WTC11 (cell line): ENCODE measurements around the gene TLNRD1. TPM values are rescaled to one million over a fixed set of nuclear protein-coding genes. Genes with fewer than 3 reads are reported as not detected.
"Not testable (repeated sequence)": the region's sequence is repeated elsewhere in the genome, so short reads cannot be mapped to it uniquely, and the experiment has no call there.

Experiments used
- ATAC-seq: fragments of 200-7000 bp; cut with Tn5 transposase; 2 replicates; pipeline ENCODE4 v1.10.0; 2021; ENCODE audit warnings: mild to moderate bottlenecking, moderate library complexity
- CTCF ChIA-PET: fragments of 300-600 bp; sonication (Branson Sonifier 250); formaldehyde crosslinking; loops from one replicate; lab custom pipeline; 2021; ENCODE audit warnings: antibody characterized with exemption; lab: Charles Lee
- POLR2A ChIA-PET: fragments of 350-600 bp; sonication (Branson Sonifier 250); formaldehyde crosslinking; loops from one replicate; lab custom pipeline; 2021; ENCODE audit warnings: antibody characterized with exemption; lab: Charles Lee
- DNase-seq: peaks from one replicate; pipeline ENCODE4 v3.0.0; 2021; ENCODE audit warnings: low spot score
- H3K27ac Mint-ChIP-seq: 2 replicates; pipeline ENCODE4 v1.8.0; 2021; ENCODE audit warnings: mixed read lengths
- H3K27me3 Mint-ChIP-seq: 2 replicates; pipeline ENCODE4 v1.8.0; 2021; ENCODE audit warnings: low read depth, mild to moderate bottlenecking, moderate library complexity, mixed read lengths
- H3K36me3 Mint-ChIP-seq: 2 replicates; pipeline ENCODE4 v1.8.0; 2021; ENCODE audit warnings: mixed read lengths
- H3K4me1 Mint-ChIP-seq: 2 replicates; pipeline ENCODE4 v1.8.0; 2022; ENCODE audit warnings: mixed read lengths
- H3K4me3 Mint-ChIP-seq: 2 replicates; pipeline ENCODE4 v1.8.0; 2021; ENCODE audit warnings: mild to moderate bottlenecking, moderate library complexity, mixed read lengths
- H3K9me3 Mint-ChIP-seq: 2 replicates; pipeline ENCODE4 v1.8.0; 2021; ENCODE audit warnings: mixed read lengths
- EMX1 ChIP-seq: fragments of 250-450 bp; sonication (Bioruptor Pico); IDR thresholded peaks from 2 replicates; pipeline ENCODE4 v1.8.0; 2021; ENCODE audit warnings: mild to moderate bottlenecking
- HMGA2 ChIP-seq: fragments of 250-450 bp; sonication (Bioruptor Pico); IDR thresholded peaks from 2 replicates; pipeline ENCODE4 v1.4.0; 2021; ENCODE audit warnings: mild to moderate bottlenecking, moderate library complexity
- IRF1 ChIP-seq: sonication (generic); formaldehyde crosslinking; IDR thresholded peaks from 2 replicates; pipeline ENCODE4 v1.8.0; 2023; ENCODE audit warnings: missing genetic modification reagents
- MXD4 ChIP-seq: fragments of 250-450 bp; sonication (Bioruptor Pico); IDR thresholded peaks from 2 replicates; pipeline ENCODE4 v1.8.0; 2021; ENCODE audit warnings: mild to moderate bottlenecking, moderate library complexity, borderline replicate concordance
- NR1H2 ChIP-seq: sonication (generic); formaldehyde crosslinking; IDR thresholded peaks from 2 replicates; pipeline ENCODE4 v1.9.0; 2021; ENCODE audit warnings: mild to moderate bottlenecking, moderate library complexity, missing genetic modification reagents
- NR3C1 ChIP-seq: sonication (generic); formaldehyde crosslinking; conservative IDR thresholded peaks from 2 replicates; pipeline ENCODE4 v1.8.1; 2023; ENCODE audit warnings: low read depth, mild to moderate bottlenecking, missing genetic modification reagents
- SOX15 ChIP-seq: fragments of 250-450 bp; sonication (Bioruptor Pico); IDR thresholded peaks from 2 replicates; pipeline ENCODE4 v1.9.0; 2021; ENCODE audit warnings: mild to moderate bottlenecking
- SP1 ChIP-seq: sonication (generic); formaldehyde crosslinking; conservative IDR thresholded peaks from 2 replicates; pipeline ENCODE4 v1.8.1; 2022; ENCODE audit warnings: missing genetic modification reagents
- TEAD4 ChIP-seq: sonication (generic); formaldehyde crosslinking; IDR thresholded peaks from 2 replicates; pipeline ENCODE4 v1.8.0; 2022; ENCODE audit warnings: mild to moderate bottlenecking, missing genetic modification reagents
- TP53 ChIP-seq: sonication (generic); formaldehyde crosslinking; IDR thresholded peaks from 2 replicates; pipeline ENCODE4 v1.8.1; 2023; ENCODE audit warnings: mild to moderate bottlenecking, missing genetic modification reagents
- ZBTB21 ChIP-seq: sonication (generic); formaldehyde crosslinking; IDR thresholded peaks from 2 replicates; pipeline ENCODE4 v1.8.1; 2023; ENCODE audit warnings: mild to moderate bottlenecking, missing genetic modification reagents, borderline replicate concordance
- ZBTB43 ChIP-seq: sonication (generic); formaldehyde crosslinking; IDR thresholded peaks from 2 replicates; pipeline ENCODE4 v1.8.1; 2023; ENCODE audit warnings: mild to moderate bottlenecking, missing genetic modification reagents
- ZNF263 ChIP-seq: sonication (generic); formaldehyde crosslinking; IDR thresholded peaks from 2 replicates; pipeline ENCODE4 v1.8.1; 2022; ENCODE audit warnings: low read depth, mild to moderate bottlenecking, moderate library complexity, missing genetic modification reagents
- ZNF396 ChIP-seq: fragments of 250-450 bp; sonication (Bioruptor Pico); IDR thresholded peaks from 2 replicates; pipeline ENCODE4 v1.8.0; 2021; ENCODE audit warnings: mild to moderate bottlenecking, moderate library complexity, borderline replicate concordance
- ZNF416 ChIP-seq: fragments of 250-450 bp; sonication (Bioruptor Pico); IDR thresholded peaks from 2 replicates; pipeline ENCODE4 v1.9.0; 2021; ENCODE audit warnings: mild to moderate bottlenecking, inconsistent platforms
- ZNF425 ChIP-seq: fragments of 250-450 bp; sonication (Bioruptor Pico); conservative IDR thresholded peaks from 2 replicates; pipeline ENCODE4 v1.9.0; 2021; ENCODE audit warnings: mild to moderate bottlenecking
- ZNF512 ChIP-seq: sonication (generic); formaldehyde crosslinking; IDR thresholded peaks from 2 replicates; pipeline ENCODE4 v1.8.1; 2022; ENCODE audit warnings: missing genetic modification reagents, borderline replicate concordance
- ZSCAN18 ChIP-seq: fragments of 250-450 bp; sonication (Bioruptor Pico); IDR thresholded peaks from 2 replicates; pipeline ENCODE4 v2.1.2; 2022; ENCODE audit warnings: mild to moderate bottlenecking, moderate library complexity
- total RNA-seq: library from RNA; stranded (reverse); gene quantifications from 3 replicates; pipeline ENCODE4 v1.2.3, GENCODE V29; 2021

Gene TLNRD1
- total RNA-seq, 1 experiment from 2014 or later: 26.7 TPM

- Mint-ChIP-seq H3K36me3 (peaks cover 10% of the 10 kb centered on the region), H3K4me3 (no peak overlapping the region), H3K4me1 (peaks cover 47% of the 10 kb centered on the region), H3K27me3 (no peaks in the 10 kb centered on the region), H3K27ac (no peak overlapping the region; the same call in 1 of the 2 replicates), H3K9me3 (no peaks in the 10 kb centered on the region)
- DNase-seq: no peak
- ChIA-PET POLR2A (no interaction called here), CTCF (interaction anchor here (0.9 to 1.1 kb wide), 2 partner anchors 10 to 182 kb away, joined by 3 read pairs; no protein-coding TSS in a partner anchor)
- ATAC-seq: no peak
- TF ChIP-seq NR1H2 (CRISPR knock-in tag) (no peak), ZNF263 (no peak), ZSCAN18 (CRISPR knock-in tag) (no peak), SP1 (CRISPR knock-in tag) (no peak), TP53 (no peak), HMGA2 (CRISPR knock-in tag) (no peak), EMX1 (no peak), ZNF396 (CRISPR knock-in tag) (no peak), TEAD4 (CRISPR knock-in tag) (no peak)
These were observed 42.7 kb upstream of the TLNRD1 start for GRCh38 chr15:80957976-80958375.

- Mint-ChIP-seq H3K27me3 (no peaks in the 10 kb centered on the region), H3K27ac (no peak overlapping the region), H3K4me1 (peaks cover 41% of the 10 kb centered on the region), H3K36me3 (peaks cover 11% of the 10 kb centered on the region), H3K9me3 (peaks cover 1% of the 10 kb centered on the region), H3K4me3 (no peak overlapping the region)
- no peak for DNase-seq
- ChIA-PET CTCF (interaction anchor here (0.6 to 1.8 kb wide), 3 partner anchors 11 to 307 kb away, joined by 3 to 8 read pairs (median 5); no protein-coding TSS in a partner anchor), POLR2A (no interaction called here)
- no peak for TF ChIP-seq NR3C1 (CRISPR knock-in tag)
- no peak for TF ChIP-seq ZNF416 (CRISPR knock-in tag)
- no peak for TF ChIP-seq ZBTB21 (CRISPR knock-in tag)
- no peak for TF ChIP-seq ZNF425 (CRISPR knock-in tag)
- no peak for TF ChIP-seq ZBTB43 (CRISPR knock-in tag)
- no peak for TF ChIP-seq IRF1 (CRISPR knock-in tag)
- TF ChIP-seq MXD4: no peak
- TF ChIP-seq SOX15 (CRISPR knock-in tag): no peak
- TF ChIP-seq ZNF512: no peak
- ATAC-seq: no peak
These were observed 41.8 kb upstream of the TLNRD1 start for GRCh38 chr15:80958818-80959495.

GRCh38 chr15:80965454-80965853, 35.3 kb upstream of the TLNRD1 start:
- peaks cover 38% of the 10 kb centered on the region for H3K36me3 Mint-ChIP-seq
- ATAC-seq, POLR2A ChIA-PET, H3K27ac Mint-ChIP-seq, H3K4me3 Mint-ChIP-seq, CTCF ChIA-PET, H3K27me3 Mint-ChIP-seq, DNase-seq: not testable (repeated sequence)
- H3K9me3 Mint-ChIP-seq: peaks cover 17% of the 10 kb centered on the region
- H3K4me1 Mint-ChIP-seq: peaks cover 50% of the 10 kb centered on the region
